ENCODE measurements around the gene MYOD1.

GRCh38 chr11:17770048-17770652 is 50.8 kb downstream of the MYOD1 start:
- TF ChIP-seq REST (IDR thresholded peaks at IDR 0.05; ENCODE audit: insufficient read depth in 1 of 2, low read depth in 2 of 2, low read length in 2 of 2): no peak
- no peak for TF ChIP-seq SIN3A (IDR thresholded peaks at IDR 0.05; ENCODE audit: borderline replicate concordance, insufficient read depth, low read length)

Data from PFSK-1 (cell line).